Naive B cell (primary cell): ENCODE measurements around the gene ANKDD1A. TPM values are rescaled to one million over a fixed set of nuclear protein-coding genes. Genes with fewer than 3 reads are reported as not detected.

Source experiments
- ATAC-seq, 2 donors: fragments of 150-1000 bp; cut with Tn5 transposase; 2 replicates each; pipeline ENCODE4 v1.10.0; 2021; ENCODE audit warnings: low read depth in 2 of 2, mild to moderate bottlenecking in 2 of 2, moderate library complexity in 2 of 2
- DNase-seq: peaks from one replicate; pipeline ENCODE4 v3.0.0; 2022
- H3K27ac Mint-ChIP-seq, 6 donors: one replicate each; pipeline ENCODE4 v1.8.0; 2020 to 2022; ENCODE audit warnings: mild to moderate bottlenecking in 6 of 6, mixed read lengths in 6 of 6, moderate library complexity in 5 of 6, inconsistent platforms in 2 of 6
- H3K27me3 Mint-ChIP-seq, 3 donors: one replicate each; pipeline ENCODE4 v1.8.0; 2021 to 2022; ENCODE audit warnings: mixed read lengths in 3 of 3, mild to moderate bottlenecking in 1 of 3
- H3K36me3 Mint-ChIP-seq, 2 donors: one replicate each; pipeline ENCODE4 v1.8.0; 2020 to 2022; ENCODE audit warnings: mixed read lengths in 2 of 2, inconsistent platforms in 1 of 2, mild to moderate bottlenecking in 1 of 2
- H3K4me1 Mint-ChIP-seq, 3 donors: one replicate each; pipeline ENCODE4 v1.8.0; 2020 to 2022; ENCODE audit warnings: mixed read lengths in 3 of 3, inconsistent platforms in 1 of 3, mild to moderate bottlenecking in 1 of 3, moderate library complexity in 1 of 3
- H3K4me3 Mint-ChIP-seq, 8 donors: one replicate each; pipeline ENCODE4 v1.8.0; 2020 to 2022; ENCODE audit warnings: mild to moderate bottlenecking in 8 of 8, mixed read lengths in 8 of 8, moderate library complexity in 8 of 8, inconsistent platforms in 2 of 8
- H3K9me3 Mint-ChIP-seq, 7 donors: one replicate each; pipeline ENCODE4 v1.8.0; 2020 to 2022; ENCODE audit warnings: mixed read lengths in 7 of 7, mild to moderate bottlenecking in 5 of 7, inconsistent platforms in 2 of 7, moderate library complexity in 1 of 7
- polyA plus RNA-seq, 6 donors: library from polyadenylated mRNA; unstranded; fragments of 300-500 nt; fragmentation: Illumina TruSeq; gene quantifications; one replicate each; pipeline ENCODE4 v1.2.3, GENCODE V29; 2021; ENCODE audit warnings: low read depth in 6 of 6

ANKDD1A gene
- polyA plus RNA-seq, 6 donors from 2014 or later = 0.14 to 3.3 (median 1.3) TPM; not detected in 1

GRCh38 chr15:64997745-64998375 is 86.2 kb downstream of the ANKDD1A start:
- Mint-ChIP-seq H3K36me3 (no peaks in the 10 kb centered on the region), H3K4me3 (no peak overlapping the region), H3K27me3 (no peaks in the 10 kb centered on the region), H3K4me1 (peaks cover 0 to 2% (median 2%) of the 10 kb centered on the region in 3 donors), H3K9me3 (no peaks in the 10 kb centered on the region), H3K27ac (no peak overlapping the region)
- ATAC-seq (no peak), DNase-seq (no peak)

- Mint-ChIP-seq H3K9me3 (no peaks in the 10 kb centered on the region), H3K27me3 (no peaks in the 10 kb centered on the region), H3K27ac (no peak overlapping the region), H3K36me3 (no peaks in the 10 kb centered on the region), H3K4me3 (no peak overlapping the region), H3K4me1 (peaks cover 2 to 7% (median 5%) of the 10 kb centered on the region in 3 donors)
- ATAC-seq (no peak), DNase-seq (no peak)
Observed at GRCh38 chr15:65004993-65005392, 93.3 kb downstream of the ANKDD1A start.

- no peak overlapping the region for H3K27ac Mint-ChIP-seq
- peaks cover 5 to 7% (median 5%) of the 10 kb centered on the region in 3 donors for H3K4me1 Mint-ChIP-seq
- DNase-seq = no peak
- H3K27me3 Mint-ChIP-seq = no peaks in the 10 kb centered on the region
- no peak for ATAC-seq
- H3K9me3 Mint-ChIP-seq = no peaks in the 10 kb centered on the region
- no peak overlapping the region for H3K4me3 Mint-ChIP-seq
- no peaks in the 10 kb centered on the region for H3K36me3 Mint-ChIP-seq
Observed at GRCh38 chr15:65006876-65007275, 95.2 kb downstream of the ANKDD1A start.

Other genes starting within 250 kb of the ANKDD1A start
- under 1 TPM in 4 of 6 donors, not detected in 2; 0.29 to 0.64 (median 0.30) TPM for gene RBPMS2, start 136.3 kb upstream of the ANKDD1A start, polyA plus RNA-seq
- gene PIF1, start 86.3 kb upstream of the ANKDD1A start, polyA plus RNA-seq = under 1 TPM in 3 of 6 donors, not detected in 3; 0.24 to 0.62 (median 0.45) TPM
- gene PLEKHO2, start 70.0 kb upstream of the ANKDD1A start, polyA plus RNA-seq = 10 to 100 TPM in 5 of 6 donors, 1 to 10 TPM in 1; 9.7 to 20.7 (median 14.4) TPM
- gene SPG21, start 78.0 kb downstream of the ANKDD1A start, polyA plus RNA-seq = 100 to 1,000 TPM; 190 to 258 (median 205) TPM
- gene MTFMT, start 117.7 kb downstream of the ANKDD1A start, polyA plus RNA-seq = 10 to 100 TPM; 16.3 to 25.2 (median 19.5) TPM
- not detected for gene SLC51B, start 133.5 kb downstream of the ANKDD1A start, polyA plus RNA-seq
- not detected for gene RASL12, start 156.1 kb downstream of the ANKDD1A start, polyA plus RNA-seq
- gene KBTBD13, start 164.8 kb downstream of the ANKDD1A start, polyA plus RNA-seq = not detected
- gene UBAP1L, start 203.3 kb downstream of the ANKDD1A start, polyA plus RNA-seq = under 1 TPM in 4 of 6 donors, not detected in 2; 0.04 to 0.52 (median 0.24) TPM
- 10 to 100 TPM in 5 of 6 donors, 1 to 10 TPM in 1; 7.7 to 20.7 (median 14.5) TPM for gene PDCD7, start 221.9 kb downstream of the ANKDD1A start, polyA plus RNA-seq